GM19193 (cell line): ENCODE measurements around the gene NUDT4.

Source experiments
- POLR2A ChIP-seq: IDR thresholded peaks from 4 replicates; pipeline ENCODE4 v1.6.1; 2011; ENCODE audit not compliant: insufficient read depth, insufficient read length; ENCODE audit errors: extremely low read depth

NUDT4 gene

GRCh38 chr12:93377252-93378195, at the start of gene NUDT4:
NUDT4 (plus strand) TSS chr12:93377925; CDS start chr12:93378323, 398 bp downstream.
- TF ChIP-seq POLR2A: peak; percentile 91

GRCh38 chr12:93333054-93333453, 44.7 kb upstream of the NUDT4 start:
- no peak for TF ChIP-seq POLR2A

GRCh38 chr12:93333828-93334227, 43.9 kb upstream of the NUDT4 start:
- TF ChIP-seq POLR2A: no peak

GRCh38 chr12:93335603-93336162, 42.0 kb upstream of the NUDT4 start:
- no peak for TF ChIP-seq POLR2A

- TF ChIP-seq POLR2A: no peak
These were observed 41.4 kb upstream of the NUDT4 start for GRCh38 chr12:93336291-93336741.

- no peak for TF ChIP-seq POLR2A
These were observed 39.1 kb upstream of the NUDT4 start for GRCh38 chr12:93338598-93338997.

DNA sequence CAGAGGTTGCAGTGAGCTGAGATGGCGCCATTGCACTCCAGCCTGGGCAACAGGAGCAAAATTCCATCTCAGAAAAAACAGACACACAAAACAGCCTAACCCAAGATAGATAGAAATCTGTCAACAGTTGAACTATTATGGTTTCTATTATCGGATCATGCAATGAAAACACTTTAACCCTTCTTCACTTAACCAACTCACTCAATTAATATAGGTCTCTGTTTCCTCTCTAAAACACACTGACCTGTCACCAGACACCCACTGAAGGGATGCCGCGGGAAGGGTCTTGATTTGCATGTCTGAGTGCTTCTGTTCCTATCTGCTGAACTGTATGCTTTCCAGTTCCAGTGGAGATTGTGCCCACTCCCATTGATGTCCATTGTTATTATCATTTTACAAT, 38.0 kb upstream of the NUDT4 start:
- no peak for TF ChIP-seq POLR2A

GRCh38 chr12:93341409-93342049, 36.2 kb upstream of the NUDT4 start:
- no peak for TF ChIP-seq POLR2A

DNA sequence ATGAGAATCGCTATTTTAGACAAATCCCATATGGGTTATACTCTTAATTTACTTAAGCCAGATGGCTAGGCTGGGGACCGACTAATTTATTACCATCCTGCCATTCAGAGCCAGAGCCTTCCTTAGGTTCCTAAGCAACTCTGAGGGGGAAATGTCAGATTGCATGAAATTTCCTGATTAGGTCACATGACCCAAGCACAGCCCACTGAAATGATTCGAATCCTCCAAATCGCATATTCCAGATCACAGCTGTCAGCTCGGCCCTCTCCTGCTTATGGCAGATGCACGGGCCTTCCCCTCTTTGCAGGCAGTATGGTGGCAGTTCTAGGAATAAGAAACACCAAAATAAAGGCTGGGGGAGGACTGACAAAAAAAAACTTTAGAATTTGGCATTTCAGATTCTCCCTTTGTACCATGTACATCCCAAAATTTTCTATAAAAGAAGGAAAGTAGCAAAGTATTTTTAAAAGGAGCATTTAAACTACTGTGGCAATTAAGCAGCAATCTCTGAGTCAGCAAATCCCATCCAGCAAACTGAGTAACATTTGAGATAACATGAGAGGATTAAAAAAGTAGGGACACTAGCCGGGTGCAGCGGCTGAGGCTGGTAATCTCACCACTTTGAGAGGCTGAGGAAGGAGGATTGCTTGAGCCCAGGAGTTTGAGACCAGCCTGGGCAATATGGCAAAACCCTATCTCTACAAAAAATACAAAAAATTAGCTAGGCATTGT, 30.5 kb upstream of the NUDT4 start:
- no peak for TF ChIP-seq POLR2A

DNA sequence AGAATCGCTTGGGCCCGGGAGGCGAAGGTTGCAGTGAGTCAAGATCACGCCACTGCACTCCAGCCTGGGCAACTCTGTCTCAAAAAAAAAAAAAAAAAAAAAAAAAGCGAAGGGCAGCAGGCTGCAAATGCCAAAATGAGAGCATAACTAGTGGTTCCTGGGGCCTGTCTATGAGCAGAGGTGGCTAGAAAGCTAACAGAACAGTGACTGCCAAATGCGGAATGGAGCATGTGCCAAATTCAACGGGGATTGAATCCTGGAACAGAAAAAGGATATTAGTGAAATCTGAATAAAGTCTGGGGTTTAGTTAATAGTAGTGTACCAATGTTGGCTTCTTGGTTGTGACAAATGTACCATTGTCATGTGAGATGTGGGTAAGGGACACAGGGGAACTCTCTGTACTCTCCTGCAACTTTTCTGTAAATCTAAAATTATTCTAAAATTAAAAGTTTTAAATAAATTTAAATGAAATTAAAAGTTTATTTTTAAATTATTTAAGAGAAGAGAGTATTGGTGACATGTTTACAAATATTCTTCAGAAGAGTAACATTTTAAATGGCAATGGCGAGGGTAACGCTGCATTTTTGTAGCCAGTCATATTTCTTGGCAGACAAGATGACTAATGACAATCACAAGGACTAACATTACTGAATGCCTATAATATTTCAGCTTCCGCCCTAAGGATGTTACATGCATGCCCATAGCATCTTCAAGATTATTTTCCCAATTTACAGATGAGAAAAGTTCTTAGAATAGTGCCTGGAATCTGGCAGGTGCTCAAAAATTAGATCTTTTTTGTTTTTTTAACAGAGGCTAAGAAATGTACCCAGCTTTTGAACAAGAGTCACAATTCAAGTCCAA, 28.9 kb upstream of the NUDT4 start:
- no peak for TF ChIP-seq POLR2A

DNA sequence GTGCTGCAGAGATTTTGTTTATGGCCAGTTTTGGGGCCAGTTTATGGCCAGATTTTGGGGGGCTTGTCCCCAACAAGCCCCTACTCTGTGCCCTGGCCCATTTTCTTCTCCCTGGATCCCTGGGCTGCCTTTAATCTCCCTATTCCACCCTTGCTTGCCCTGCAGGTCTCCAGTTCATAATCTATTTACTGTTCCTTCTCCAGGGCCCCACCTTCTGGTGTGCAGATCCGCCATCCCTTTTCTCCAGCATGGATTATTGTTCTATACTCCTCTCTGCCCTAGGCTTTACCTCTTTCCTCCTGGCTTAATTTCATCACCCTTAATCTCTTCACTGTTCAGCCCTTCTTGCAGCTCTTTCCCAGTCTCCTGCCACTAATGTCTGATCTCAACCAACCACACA, 26.0 kb upstream of the NUDT4 start:
- no peak for TF ChIP-seq POLR2A

GRCh38 chr12:93352321-93352720, 25.4 kb upstream of the NUDT4 start:
- no peak for TF ChIP-seq POLR2A

- TF ChIP-seq POLR2A: no peak
These were observed 21.5 kb upstream of the NUDT4 start for GRCh38 chr12:93356214-93356613.

- TF ChIP-seq POLR2A: no peak
These were observed 19.7 kb upstream of the NUDT4 start for GRCh38 chr12:93358058-93358457.
